ENCODE results near the gene DENND1A.

The DENND1A gene

GRCh38 chr9:123927625-123928532 is 2.0 kb downstream of the DENND1A start:
- TF ChIP-seq CTCF (conservative IDR thresholded peaks at IDR 0.05; ENCODE audit: low read depth, low read length) = no peak
- no peak for DNase-seq (ENCODE audit: low read depth)
- H3K4me3 ChIP-seq (ENCODE audit: low read length) = no peak overlapping the region

DNA sequence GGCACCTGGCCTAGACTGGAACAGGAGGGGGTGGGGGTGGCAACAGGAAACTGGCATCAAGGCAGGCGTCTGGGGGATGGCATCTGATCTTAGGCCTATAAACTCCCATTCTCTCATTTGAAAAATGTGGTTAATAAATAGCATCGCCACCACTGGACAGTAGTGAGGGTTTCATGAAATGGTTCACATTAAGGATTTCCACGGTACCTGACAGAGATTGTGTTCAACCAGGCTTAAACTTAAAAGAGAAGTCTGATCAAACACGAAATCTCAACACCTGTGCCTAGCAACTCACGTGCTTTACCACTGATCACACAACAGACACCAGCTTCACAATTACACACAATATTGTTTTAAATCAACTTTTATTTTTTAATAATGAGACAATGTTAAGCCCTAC is 3.0 kb downstream of the DENND1A start:
- no peak for TF ChIP-seq CTCF (conservative IDR thresholded peaks at IDR 0.05; ENCODE audit: low read depth, low read length)
- H3K4me3 ChIP-seq (ENCODE audit: low read length) = no peak overlapping the region
- no peak for DNase-seq (ENCODE audit: low read depth)

- no peak for TF ChIP-seq CTCF (conservative IDR thresholded peaks at IDR 0.05; ENCODE audit: low read depth, low read length)
- H3K4me3 ChIP-seq (ENCODE audit: low read length) = no peak overlapping the region
- DNase-seq (ENCODE audit: low read depth) = no peak
These were observed 4.1 kb downstream of the DENND1A start for GRCh38 chr9:123925819-123926218.

- no peak for DNase-seq (ENCODE audit: low read depth)
- no peak overlapping the region for H3K4me3 ChIP-seq (ENCODE audit: low read length)
- TF ChIP-seq CTCF (conservative IDR thresholded peaks at IDR 0.05; ENCODE audit: low read depth, low read length) = no peak
These were observed 4.8 kb downstream of the DENND1A start for GRCh38 chr9:123925161-123925560.

DNA sequence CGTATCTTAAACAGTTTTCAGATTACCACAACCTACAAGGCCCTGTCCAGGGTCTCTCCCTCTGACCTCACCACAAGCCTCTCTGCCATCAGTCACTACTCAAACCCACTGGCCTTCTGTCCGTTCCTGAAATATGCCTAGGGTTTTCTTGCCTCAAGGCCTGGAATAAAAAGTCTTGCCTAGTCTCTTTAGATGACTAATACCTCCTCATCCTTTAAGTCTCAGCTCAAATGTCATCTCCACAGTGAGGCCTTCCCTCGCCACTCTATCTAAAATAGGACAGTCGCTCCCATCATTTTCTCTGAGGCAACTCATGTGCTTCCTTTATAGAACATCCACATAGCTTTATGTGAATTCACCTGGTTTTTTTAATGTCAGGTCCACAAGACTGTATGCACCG is 5.2 kb downstream of the DENND1A start:
- no peak overlapping the region for H3K4me3 ChIP-seq (ENCODE audit: low read length)
- no peak for DNase-seq (ENCODE audit: low read depth)
- no peak for TF ChIP-seq CTCF (conservative IDR thresholded peaks at IDR 0.05; ENCODE audit: low read depth, low read length)

DNA sequence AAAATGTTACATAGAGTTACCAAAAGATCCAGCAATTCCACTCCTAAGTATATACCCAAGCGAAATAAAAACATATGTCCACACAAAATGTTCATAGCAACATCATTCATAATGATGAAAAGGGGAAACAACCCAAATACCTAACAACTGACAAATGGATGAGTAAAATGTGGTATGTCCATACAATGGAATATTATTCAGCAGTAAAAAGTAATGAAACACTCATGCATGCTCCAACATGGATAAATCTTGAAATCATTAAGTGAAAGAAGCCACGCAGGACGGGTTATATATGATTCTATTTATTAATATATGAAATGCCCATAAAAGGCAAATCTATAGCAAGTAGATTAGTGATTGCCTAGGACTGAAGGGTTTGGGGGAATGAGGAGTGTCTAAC is 6.0 kb downstream of the DENND1A start:
- H3K4me3 ChIP-seq (ENCODE audit: low read length) = no peak overlapping the region
- TF ChIP-seq CTCF (conservative IDR thresholded peaks at IDR 0.05; ENCODE audit: low read depth, low read length) = no peak
- no peak for DNase-seq (ENCODE audit: low read depth)

- TF ChIP-seq CTCF (conservative IDR thresholded peaks at IDR 0.05; ENCODE audit: low read depth, low read length) = no peak
- no peak for DNase-seq (ENCODE audit: low read depth)
- no peak overlapping the region for H3K4me3 ChIP-seq (ENCODE audit: low read length)
These were observed 6.5 kb downstream of the DENND1A start for GRCh38 chr9:123923377-123923776.

Measured in retinal pigment epithelial cell (primary cell).